ENCODE results near the gene ZNF84.

The ZNF84 gene

DNA sequence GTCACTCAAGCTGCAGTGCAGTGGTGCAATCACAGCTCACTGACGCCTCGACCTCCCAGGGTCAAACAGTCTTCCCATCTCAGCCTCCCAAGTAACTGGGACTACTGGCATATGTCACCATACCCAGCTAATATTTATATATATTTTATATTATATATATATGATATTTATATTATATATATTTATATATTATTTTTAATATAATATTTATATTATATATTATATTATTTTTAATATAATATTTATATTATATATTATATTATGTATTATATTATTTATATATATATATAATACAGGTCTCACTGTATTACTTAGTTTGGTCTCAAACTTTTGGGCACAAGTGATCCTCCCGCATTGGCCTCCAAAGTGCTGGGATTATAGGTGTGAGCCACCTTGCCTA, 9.4 kb downstream of the ZNF84 start:
- TF ChIP-seq, protein P1, sequence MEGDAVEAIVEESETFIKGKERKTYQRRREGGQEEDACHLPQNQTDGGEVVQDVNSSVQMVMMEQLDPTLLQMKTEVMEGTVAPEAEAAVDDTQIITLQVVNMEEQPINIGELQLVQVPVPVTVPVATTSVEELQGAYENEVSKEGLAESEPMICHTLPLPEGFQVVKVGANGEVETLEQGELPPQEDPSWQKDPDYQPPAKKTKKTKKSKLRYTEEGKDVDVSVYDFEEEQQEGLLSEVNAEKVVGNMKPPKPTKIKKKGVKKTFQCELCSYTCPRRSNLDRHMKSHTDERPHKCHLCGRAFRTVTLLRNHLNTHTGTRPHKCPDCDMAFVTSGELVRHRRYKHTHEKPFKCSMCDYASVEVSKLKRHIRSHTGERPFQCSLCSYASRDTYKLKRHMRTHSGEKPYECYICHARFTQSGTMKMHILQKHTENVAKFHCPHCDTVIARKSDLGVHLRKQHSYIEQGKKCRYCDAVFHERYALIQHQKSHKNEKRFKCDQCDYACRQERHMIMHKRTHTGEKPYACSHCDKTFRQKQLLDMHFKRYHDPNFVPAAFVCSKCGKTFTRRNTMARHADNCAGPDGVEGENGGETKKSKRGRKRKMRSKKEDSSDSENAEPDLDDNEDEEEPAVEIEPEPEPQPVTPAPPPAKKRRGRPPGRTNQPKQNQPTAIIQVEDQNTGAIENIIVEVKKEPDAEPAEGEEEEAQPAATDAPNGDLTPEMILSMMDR (IDR thresholded peaks at IDR 0.05; ENCODE audit: control insufficient read depth, extremely low read depth, insufficient read depth): no peak
- no peak overlapping the region for H3K4me3 ChIP-seq (ENCODE audit: low read depth, low read length)
- no peak for DNase-seq (ENCODE audit: low read depth)

DNA sequence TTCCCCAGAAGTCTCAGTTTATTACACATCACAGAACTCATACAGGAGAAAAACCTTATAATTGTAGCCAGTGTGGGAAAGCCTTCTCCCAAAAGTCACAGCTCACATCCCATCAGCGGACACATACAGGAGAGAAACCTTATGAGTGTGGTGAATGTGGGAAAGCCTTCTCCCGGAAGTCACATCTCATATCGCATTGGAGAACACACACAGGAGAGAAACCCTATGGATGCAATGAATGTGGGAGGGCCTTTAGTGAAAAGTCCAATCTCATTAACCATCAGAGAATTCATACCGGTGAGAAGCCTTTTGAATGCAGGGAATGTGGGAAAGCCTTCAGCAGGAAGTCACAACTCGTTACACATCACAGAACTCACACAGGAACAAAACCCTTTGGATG, 20.1 kb downstream of the ZNF84 start:
- H3K4me3 ChIP-seq (ENCODE audit: low read depth, low read length): no peak overlapping the region
- TF ChIP-seq, protein P1 (IDR thresholded peaks at IDR 0.05; ENCODE audit: control insufficient read depth, extremely low read depth, insufficient read depth): no peak
- no peak for DNase-seq (ENCODE audit: low read depth)

DNA sequence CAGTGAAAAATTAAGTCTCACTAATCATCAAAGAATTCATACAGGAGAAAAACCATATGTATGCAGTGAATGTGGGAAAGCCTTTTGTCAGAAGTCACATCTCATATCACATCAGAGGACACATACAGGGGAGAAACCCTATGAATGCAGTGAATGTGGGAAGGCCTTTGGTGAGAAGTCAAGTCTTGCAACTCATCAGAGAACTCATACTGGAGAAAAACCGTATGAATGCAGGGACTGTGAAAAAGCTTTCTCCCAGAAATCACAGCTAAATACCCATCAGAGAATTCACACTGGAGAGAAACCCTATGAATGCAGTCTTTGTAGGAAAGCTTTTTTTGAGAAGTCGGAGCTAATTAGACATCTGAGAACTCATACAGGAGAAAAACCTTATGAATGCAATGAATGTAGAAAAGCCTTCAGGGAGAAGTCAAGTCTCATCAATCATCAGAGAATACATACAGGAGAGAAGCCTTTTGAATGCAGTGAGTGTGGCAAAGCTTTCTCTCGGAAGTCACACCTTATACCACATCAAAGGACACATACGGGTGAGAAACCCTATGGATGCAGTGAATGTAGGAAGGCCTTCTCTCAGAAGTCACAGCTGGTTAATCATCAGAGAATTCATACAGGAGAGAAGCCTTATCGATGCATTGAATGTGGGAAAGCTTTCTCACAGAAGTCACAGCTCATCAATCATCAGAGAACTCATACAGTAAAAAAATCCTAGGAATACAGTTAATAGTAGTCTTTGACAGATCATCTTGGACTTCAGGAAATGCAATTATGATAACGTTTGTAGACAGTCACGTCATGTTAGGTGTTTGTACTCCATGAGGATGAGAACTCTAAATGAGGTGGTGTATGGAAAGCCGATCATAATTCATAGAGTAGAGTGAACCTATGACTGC, 21.1 kb downstream of the ZNF84 start:
- H3K4me3 ChIP-seq (ENCODE audit: low read depth, low read length): no peak overlapping the region
- no peak for DNase-seq (ENCODE audit: low read depth)
- TF ChIP-seq, protein P1 (IDR thresholded peaks at IDR 0.05; ENCODE audit: control insufficient read depth, extremely low read depth, insufficient read depth): no peak

DNA sequence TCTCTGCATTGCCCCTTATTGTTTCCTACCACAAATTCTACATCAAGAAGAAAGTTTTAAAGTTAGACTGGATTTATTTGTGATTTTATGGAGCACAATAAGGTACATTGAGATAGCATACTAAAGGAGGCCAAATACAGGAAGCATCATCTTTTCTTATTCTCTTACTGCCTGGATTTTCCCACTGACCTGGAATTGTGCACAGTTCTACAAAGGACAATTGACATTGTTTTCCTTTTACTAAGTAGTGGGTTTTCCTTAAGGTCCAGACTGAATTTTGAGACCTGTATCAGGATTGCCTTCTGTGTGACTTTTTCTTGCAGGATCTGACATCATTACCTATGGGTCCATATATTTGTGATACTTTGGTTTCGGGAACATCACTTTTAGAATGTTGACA, 24.6 kb downstream of the ZNF84 start:
- H3K4me3 ChIP-seq (ENCODE audit: low read depth, low read length): no peak overlapping the region
- TF ChIP-seq, protein P1 (IDR thresholded peaks at IDR 0.05; ENCODE audit: control insufficient read depth, extremely low read depth, insufficient read depth): no peak
- no peak for DNase-seq (ENCODE audit: low read depth)

DNA sequence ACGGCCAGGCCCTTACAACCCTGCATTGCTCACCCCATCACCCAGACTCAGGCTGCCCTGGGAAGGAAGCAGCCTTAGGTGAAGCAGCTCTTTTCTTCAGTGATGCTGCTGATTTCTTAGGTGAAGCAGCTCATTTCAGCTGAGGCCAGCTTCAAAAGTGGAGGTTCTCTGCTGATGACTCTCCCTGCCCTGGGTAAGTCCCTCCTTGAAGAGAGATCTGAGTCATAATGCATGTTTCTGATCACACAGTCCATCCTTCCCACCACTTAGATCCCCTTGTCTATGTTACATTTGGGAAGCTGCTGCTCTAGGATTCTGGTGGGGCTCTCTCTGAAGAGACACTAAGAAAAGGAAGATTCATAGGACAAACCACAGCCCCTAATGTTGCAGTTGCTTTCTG, 26.2 kb downstream of the ZNF84 start:
- DNase-seq (ENCODE audit: low read depth): no peak
- no peak overlapping the region for H3K4me3 ChIP-seq (ENCODE audit: low read depth, low read length)
- TF ChIP-seq, protein P1 (IDR thresholded peaks at IDR 0.05; ENCODE audit: control insufficient read depth, extremely low read depth, insufficient read depth): no peak

DNA sequence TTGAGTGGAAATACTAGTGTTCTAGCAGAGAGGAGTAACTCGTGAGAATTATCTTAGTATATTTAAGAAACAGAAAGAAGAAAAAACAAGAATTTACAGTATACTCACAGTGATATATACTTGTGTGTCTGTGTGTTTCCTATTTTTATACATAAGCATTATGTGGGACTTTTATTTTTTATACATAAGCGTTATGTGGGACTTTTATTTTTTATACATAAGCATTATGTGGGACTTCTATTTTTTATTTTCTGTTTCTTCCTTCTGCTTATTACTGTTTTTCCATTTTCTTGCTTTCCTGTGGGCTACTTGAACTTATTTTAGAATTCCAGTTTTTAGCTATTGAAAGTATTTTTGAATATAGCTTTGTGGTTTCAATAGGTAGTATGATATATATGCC, 36.5 kb downstream of the ZNF84 start:
- TF ChIP-seq, protein P1 (IDR thresholded peaks at IDR 0.05; ENCODE audit: control insufficient read depth, extremely low read depth, insufficient read depth): no peak
- H3K4me3 ChIP-seq (ENCODE audit: low read depth, low read length): no peak overlapping the region
- no peak for DNase-seq (ENCODE audit: low read depth)

DNA sequence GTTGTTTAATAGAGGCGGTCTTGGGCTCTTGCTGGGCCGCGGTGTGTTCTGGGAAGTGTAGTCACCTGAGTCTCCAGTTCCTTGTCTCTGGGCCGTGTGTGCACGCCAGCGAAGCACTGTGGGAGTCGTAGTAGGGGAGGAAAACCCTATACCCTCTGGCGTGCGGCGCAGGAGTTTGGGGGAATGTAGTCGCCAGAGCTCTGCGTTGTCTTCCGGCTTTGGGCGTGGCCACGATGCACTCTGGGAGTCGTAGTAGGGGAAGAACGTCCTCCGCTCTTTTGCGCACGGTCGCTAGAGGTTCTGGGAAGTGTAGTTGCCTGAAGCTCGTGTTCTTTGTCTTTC, 42.7 kb downstream of the ZNF84 start:
- TF ChIP-seq, protein P1 (IDR thresholded peaks at IDR 0.05; ENCODE audit: control insufficient read depth, extremely low read depth, insufficient read depth): no peak
- H3K4me3 ChIP-seq (ENCODE audit: low read depth, low read length): peak overlapping the region; percentile 90

More for the DNA sequence above, 42.7 kb downstream of the ZNF84 start:
- peak; percentile 100 for DNase-seq (ENCODE audit: low read depth)

Data from LNCaP clone FGC (cell line).